HG02642 (cell line): Measurements from ENCODE around the gene TXNRD2.
"Not testable (repeated sequence)": the region's sequence is repeated elsewhere in the genome, so short reads cannot be mapped to it uniquely, and the experiment has no call there.

Source experiments
- ATAC-seq: cut with Tn5 transposase; IDR thresholded peaks from one replicate; pipeline ENCODE4 v1.9.1; 2021; ENCODE audit warnings: mild to moderate bottlenecking; ENCODE audit not compliant: unreplicated experiment, poor library complexity

The TXNRD2 gene

GRCh38 chr22:19930551-19931486, 10.8 kb downstream of the TXNRD2 start:
- no peak for ATAC-seq

- ATAC-seq = no peak
Observed at GRCh38 chr22:19929586-19930550, 11.8 kb downstream of the TXNRD2 start.

GRCh38 chr22:19928207-19928606, 13.4 kb downstream of the TXNRD2 start:
- no peak for ATAC-seq

GRCh38 chr22:19927696-19928095, 13.9 kb downstream of the TXNRD2 start:
- ATAC-seq = no peak

- ATAC-seq = not testable (repeated sequence)
Observed at GRCh38 chr22:19926028-19926427, 15.6 kb downstream of the TXNRD2 start.

- ATAC-seq = no peak
Observed at GRCh38 chr22:19923914-19924513, 17.6 kb downstream of the TXNRD2 start.

GRCh38 chr22:19921544-19922081, 20.0 kb downstream of the TXNRD2 start:
- ATAC-seq = no peak

GRCh38 chr22:19919701-19920363, 21.8 kb downstream of the TXNRD2 start:
- no peak for ATAC-seq

- no peak for ATAC-seq
Observed at GRCh38 chr22:19918332-19919106, 23.1 kb downstream of the TXNRD2 start.

- ATAC-seq = no peak
Observed at GRCh38 chr22:19917389-19918138, 24.1 kb downstream of the TXNRD2 start.

GRCh38 chr22:19916941-19917340, 24.7 kb downstream of the TXNRD2 start:
- ATAC-seq = no peak

- ATAC-seq = no peak
Observed at GRCh38 chr22:19916006-19916405, 25.6 kb downstream of the TXNRD2 start.

GRCh38 chr22:19915287-19915954, 26.2 kb downstream of the TXNRD2 start:
- ATAC-seq = no peak

- ATAC-seq = no peak
Observed at GRCh38 chr22:19914201-19914943, 27.2 kb downstream of the TXNRD2 start.

GRCh38 chr22:19913337-19913936, 28.2 kb downstream of the TXNRD2 start:
- ATAC-seq = no peak

- ATAC-seq = no peak
Observed at GRCh38 chr22:19912271-19912999, 29.2 kb downstream of the TXNRD2 start.
